Gastrocnemius medialis (tissue), 4 donors: Measurements from ENCODE around the gene RPN2.

Experiments used
- CTCF ChIP-seq, 5 experiments: fragments of 450-650 bp in 3 of 5; fragments of 200-600 bp in 2 of 5; sonication (generic) in 2 of 5; IDR thresholded peaks in 4 of 5; conservative IDR thresholded peaks in 1 of 5; 1 replicate in 4 of 5; 2 replicates in 1 of 5; pipeline ENCODE4 v1.5.1; 2016 to 2019; ENCODE audit warnings: antibody characterized with exemption in 5 of 5, mild to moderate bottlenecking in 3 of 5, moderate library complexity in 3 of 5
- POLR2A ChIP-seq, 2 donors: fragments of 450-650 bp; IDR thresholded peaks; one replicate each; pipeline ENCODE4 v1.6.1; 2017; ENCODE audit warnings: antibody characterized with exemption in 2 of 2, mild to moderate bottlenecking in 2 of 2, moderate library complexity in 2 of 2

GRCh38 chr20:37193226-37193625 lies 14.1 kb downstream of the RPN2 start:
- TF ChIP-seq POLR2A (IDR thresholded peaks at IDR 0.05) (no peak), CTCF (IDR thresholded peaks at IDR 0.05 in 4 of 5, conservative IDR thresholded peaks at IDR 0.05 in 1 of 5) (no peak)
